H9 (cell line): Measurements from ENCODE around the gene DTNB. TPM values are rescaled to one million over a fixed set of nuclear protein-coding genes. Genes with fewer than 3 reads are reported as not detected.
"Not testable (repeated sequence)": the region's sequence is repeated elsewhere in the genome, so short reads cannot be mapped to it uniquely, and the experiment has no call there.

ENCODE experiments used
- DNase-seq: peaks from one replicate; pipeline ENCODE4 v3.0.0-alpha.2; 2017
- H2AFZ ChIP-seq: one replicate; pipeline ENCODE4 v1.6.1; 2013; ENCODE audit warnings: mild to moderate bottlenecking, low read length, control low read depth, moderate library complexity
- H2AK5ac ChIP-seq: 2 replicates; pipeline ENCODE4 v1.6.1; 2013; ENCODE audit warnings: low read length, control low read depth, mixed read lengths; ENCODE audit not compliant: insufficient read length
- H2BK120ac ChIP-seq: one replicate; pipeline ENCODE4 v1.6.1; 2013; ENCODE audit warnings: low read depth, mild to moderate bottlenecking, low read length, control low read depth, inconsistent platforms; ENCODE audit not compliant: poor library complexity, severe bottlenecking
- H2BK12ac ChIP-seq: 2 replicates; pipeline ENCODE4 v1.6.1; 2013; ENCODE audit warnings: low read length, control low read depth, mixed read lengths, low read depth; ENCODE audit not compliant: insufficient read length
- H2BK15ac ChIP-seq: 2 replicates; pipeline ENCODE4 v1.6.1; 2013; ENCODE audit warnings: low read depth, low read length, control low read depth
- H2BK20ac ChIP-seq: one replicate; pipeline ENCODE4 v1.6.1; 2013; ENCODE audit warnings: low read depth, mild to moderate bottlenecking, low read length, control low read depth, inconsistent platforms; ENCODE audit not compliant: poor library complexity, severe bottlenecking
- H2BK5ac ChIP-seq: 2 replicates; pipeline ENCODE4 v1.6.1; 2013; ENCODE audit warnings: low read length, control low read depth, mixed read lengths; ENCODE audit not compliant: insufficient read length
- H3K14ac ChIP-seq: 2 replicates; pipeline ENCODE4 v1.6.1; 2013; ENCODE audit warnings: low read length, control low read depth; ENCODE audit not compliant: insufficient read depth
- H3K18ac ChIP-seq: 2 replicates; pipeline ENCODE4 v1.6.1; 2013; ENCODE audit warnings: low read depth, mild to moderate bottlenecking, mixed read lengths, low read length, control low read depth; ENCODE audit not compliant: insufficient read length
- H3K23ac ChIP-seq: 2 replicates; pipeline ENCODE4 v1.6.1; 2013; ENCODE audit warnings: low read length, control low read depth, mixed read lengths, low read depth; ENCODE audit not compliant: insufficient read length
- H3K23me2 ChIP-seq: 2 replicates; pipeline ENCODE4 v1.6.1; 2013; ENCODE audit warnings: low read depth, mild to moderate bottlenecking, mixed read lengths, low read length, control low read depth; ENCODE audit not compliant: insufficient read length, poor library complexity, severe bottlenecking
- H3K27ac ChIP-seq: 2 replicates; pipeline ENCODE4 v1.5.1; 2013; ENCODE audit warnings: low read length, control low read depth, mixed read lengths, low read depth; ENCODE audit not compliant: insufficient read length
- H3K27me3 ChIP-seq: 2 replicates; pipeline ENCODE4 v1.6.1; 2013; ENCODE audit warnings: low read length, control low read depth, inconsistent platforms; ENCODE audit not compliant: insufficient read depth
- H3K4ac ChIP-seq: 2 replicates; pipeline ENCODE4 v1.6.1; 2013; ENCODE audit warnings: low read depth, mild to moderate bottlenecking, control low read depth, inconsistent platforms, low read length, moderate library complexity
- H3K4me1 ChIP-seq: 2 replicates; pipeline ENCODE4 v1.6.1; 2013; ENCODE audit warnings: low read length, control low read depth, inconsistent platforms; ENCODE audit not compliant: insufficient read depth
- H3K4me2 ChIP-seq: 2 replicates; pipeline ENCODE4 v1.6.1; 2013; ENCODE audit warnings: low read length, control low read depth, mixed read lengths; ENCODE audit not compliant: insufficient read length, insufficient read depth
- H3K56ac ChIP-seq: 2 replicates; pipeline ENCODE4 v1.6.1; 2013; ENCODE audit warnings: low read depth, mild to moderate bottlenecking, mixed read lengths, low read length, control low read depth; ENCODE audit not compliant: insufficient read length
- H3K79me1 ChIP-seq: 2 replicates; pipeline ENCODE4 v1.6.1; 2013; ENCODE audit warnings: low read depth, mild to moderate bottlenecking, moderate library complexity, low read length, control low read depth, inconsistent platforms; ENCODE audit not compliant: insufficient read depth, poor library complexity, severe bottlenecking
- H3K79me2 ChIP-seq: 2 replicates; pipeline ENCODE4 v1.6.1; 2013; ENCODE audit warnings: low read length, control low read depth, inconsistent platforms; ENCODE audit not compliant: insufficient read depth
- H3K9ac ChIP-seq: 2 replicates; pipeline ENCODE4 v1.6.1; 2013; ENCODE audit warnings: low read length, control low read depth, mixed read lengths; ENCODE audit not compliant: insufficient read length; ENCODE audit errors: extremely low read depth
- H3K9me3 ChIP-seq: one replicate; pipeline ENCODE4 v1.6.1; 2013; ENCODE audit warnings: low read depth, low read length, inconsistent platforms; ENCODE audit not compliant: control insufficient read depth
- H3T11ph ChIP-seq: one replicate; pipeline ENCODE4 v1.6.1; 2013; ENCODE audit warnings: mild to moderate bottlenecking, low read length, control low read depth, inconsistent platforms
- H4K20me1 ChIP-seq: one replicate; pipeline ENCODE4 v1.6.1; 2013; ENCODE audit not compliant: control insufficient read depth, insufficient read length, insufficient read depth
- H4K5ac ChIP-seq: 2 replicates; pipeline ENCODE4 v1.6.1; 2013; ENCODE audit warnings: low read depth, mild to moderate bottlenecking, mixed read lengths, low read length, control low read depth; ENCODE audit not compliant: insufficient read length
- H4K8ac ChIP-seq: replicated peaks from 2 replicates; pipeline ENCODE4 v1.6.1; 2013; ENCODE audit warnings: low read length, control low read depth, mixed read lengths, low read depth; ENCODE audit not compliant: insufficient read length
- H4K91ac ChIP-seq: 2 replicates; pipeline ENCODE4 v1.6.1; 2013; ENCODE audit warnings: low read depth, mild to moderate bottlenecking, moderate library complexity, mixed read lengths, low read length, control low read depth; ENCODE audit not compliant: insufficient read length
- H3K27ac Mint-ChIP-seq, 3 experiments: 2 replicates in 2 of 3; 3 replicates in 1 of 3; pipeline ENCODE4 v1.8.0; 2020 to 2021; ENCODE audit warnings: mixed read lengths in 3 of 3, mild to moderate bottlenecking in 1 of 3, moderate library complexity in 1 of 3
- H3K27me3 Mint-ChIP-seq: 2 replicates; pipeline ENCODE4 v1.8.0; 2021; ENCODE audit warnings: low read depth, mild to moderate bottlenecking, moderate library complexity, mixed read lengths
- H3K36me3 Mint-ChIP-seq, 3 experiments: 2 replicates in 2 of 3; 3 replicates in 1 of 3; pipeline ENCODE4 v1.8.0; 2020 to 2021; ENCODE audit warnings: low read depth in 3 of 3, mixed read lengths in 3 of 3; ENCODE audit not compliant: insufficient read depth in 1 of 3
- H3K4me1 Mint-ChIP-seq, 2 experiments: 2 replicates each; pipeline ENCODE4 v1.8.0; 2020; ENCODE audit warnings: mixed read lengths in 2 of 2
- H3K4me3 Mint-ChIP-seq, 2 experiments: 2 replicates in 1 of 2; 3 replicates in 1 of 2; pipeline ENCODE4 v1.8.0; 2020 to 2021; ENCODE audit warnings: mild to moderate bottlenecking in 2 of 2, mixed read lengths in 2 of 2, moderate library complexity in 1 of 2
- H3K9me3 Mint-ChIP-seq, 2 experiments: 2 replicates in 1 of 2; 3 replicates in 1 of 2; pipeline ENCODE4 v1.8.0; 2020; ENCODE audit warnings: mild to moderate bottlenecking in 2 of 2, mixed read lengths in 2 of 2, moderate library complexity in 1 of 2
- CTCF ChIP-seq: fragments of 200-600 bp; sonication (generic); conservative IDR thresholded peaks from 3 replicates; pipeline ENCODE4 v1.8.0; 2021; ENCODE audit warnings: antibody characterized with exemption, mild to moderate bottlenecking
- WGBS: extraction: QIAGEN DNeasy Blood & Tissue Kit; methylation state at CpG from one replicate; pipeline ENCODE4 v1.1.7; 2013; ENCODE audit warnings: missing lambda C conversion rate, low lambda C conversion rate, mixed read lengths; ENCODE audit not compliant: insufficient read length; ENCODE audit errors: extremely low coverage; 5-methylcytosine and 5-hydroxymethylcytosine counted together
- total RNA-seq: library from RNA; stranded (reverse); gene quantifications from 2 replicates; pipeline ENCODE4 v1.2.1, GENCODE V29; 2021

Gene DTNB
- total RNA-seq, 1 experiment from 2014 or later: 26.7 TPM

- H2AFZ ChIP-seq: no peak overlapping the region
- WGBS: no CpG with 5 or more reads among the region's 2 CpGs
Measured at GRCh38 chr2:25551316-25551715, 122.1 kb downstream of the DTNB start.

GRCh38 chr2:25549571-25549970, 123.8 kb downstream of the DTNB start:
- H2AK5ac ChIP-seq, DNase-seq, H4K91ac ChIP-seq, H3K4me3 Mint-ChIP-seq, H3K27ac ChIP-seq, H3K79me1 ChIP-seq, H3K79me2 ChIP-seq, H3K4ac ChIP-seq, H3K14ac ChIP-seq, H3K4me2 ChIP-seq, H3K4me1 ChIP-seq, H2BK120ac ChIP-seq, H2AFZ ChIP-seq, H3T11ph ChIP-seq, H2BK20ac ChIP-seq, H3K9me3 Mint-ChIP-seq, H3K18ac ChIP-seq, H2BK15ac ChIP-seq, H3K36me3 Mint-ChIP-seq, H3K56ac ChIP-seq, H2BK12ac ChIP-seq, H3K23ac ChIP-seq, H3K27ac Mint-ChIP-seq, H3K27me3 ChIP-seq, H3K23me2 ChIP-seq, H3K9me3 ChIP-seq, H4K20me1 ChIP-seq, H3K27me3 Mint-ChIP-seq, H3K4me1 Mint-ChIP-seq, H3K9ac ChIP-seq, H4K8ac ChIP-seq, H2BK5ac ChIP-seq, H4K5ac ChIP-seq: not testable (repeated sequence)
- WGBS: no CpG with 5 or more reads among the region's 2 CpGs

More at GRCh38 chr2:25551316-25551715, 122.1 kb downstream of the DTNB start:
- H4K8ac ChIP-seq: no peak overlapping the region
- no peaks in the 10 kb centered on the region for H3K4me1 ChIP-seq
- H3K79me2 ChIP-seq: no peaks in the 10 kb centered on the region
- Mint-ChIP-seq H3K27me3 (no peaks in the 10 kb centered on the region), H3K4me1 (no peaks in the 10 kb centered on the region; a peak in 1 of 4 replicates), H3K36me3 (no peaks in the 10 kb centered on the region), H3K9me3 (no peaks in the 10 kb centered on the region), H3K27ac (no peak overlapping the region), H3K4me3 (no peak overlapping the region)
- no peak for DNase-seq
- no peaks in the 10 kb centered on the region for H4K20me1 ChIP-seq
- no peak overlapping the region for H2BK15ac ChIP-seq
- no peak overlapping the region for H2BK12ac ChIP-seq
- no peaks in the 10 kb centered on the region for H3K23me2 ChIP-seq
- H2BK120ac ChIP-seq: no peak overlapping the region
- H3K27me3 ChIP-seq: no peaks in the 10 kb centered on the region
- H3K27ac ChIP-seq: no peak overlapping the region
- H3T11ph ChIP-seq: no peak overlapping the region
- no peak overlapping the region for H2BK5ac ChIP-seq
- no peak overlapping the region for H3K9ac ChIP-seq
- no peak overlapping the region for H3K4me2 ChIP-seq
- peak; percentile 20; the same call in 1 of the 3 replicates for TF ChIP-seq CTCF
- no peak overlapping the region for H3K4ac ChIP-seq
- no peak overlapping the region for H3K23ac ChIP-seq
- no peak overlapping the region for H4K5ac ChIP-seq
- H3K18ac ChIP-seq: no peak overlapping the region
- no peak overlapping the region for H2AK5ac ChIP-seq
- H2BK20ac ChIP-seq: no peak overlapping the region
- H3K79me1 ChIP-seq: no peaks in the 10 kb centered on the region
- H4K91ac ChIP-seq: no peak overlapping the region
- no peaks in the 10 kb centered on the region for H3K9me3 ChIP-seq
- H3K56ac ChIP-seq: no peak overlapping the region
- no peak overlapping the region for H3K14ac ChIP-seq
